ENCODE results near the gene FAM186B. TPM values are rescaled to one million over a fixed set of nuclear protein-coding genes. Genes with fewer than 3 reads are reported as not detected.

Gene FAM186B
- polyA plus RNA-seq, 1 of the 3 experiments (the other 2 are of a cell fraction): 0.16 TPM

DNA sequence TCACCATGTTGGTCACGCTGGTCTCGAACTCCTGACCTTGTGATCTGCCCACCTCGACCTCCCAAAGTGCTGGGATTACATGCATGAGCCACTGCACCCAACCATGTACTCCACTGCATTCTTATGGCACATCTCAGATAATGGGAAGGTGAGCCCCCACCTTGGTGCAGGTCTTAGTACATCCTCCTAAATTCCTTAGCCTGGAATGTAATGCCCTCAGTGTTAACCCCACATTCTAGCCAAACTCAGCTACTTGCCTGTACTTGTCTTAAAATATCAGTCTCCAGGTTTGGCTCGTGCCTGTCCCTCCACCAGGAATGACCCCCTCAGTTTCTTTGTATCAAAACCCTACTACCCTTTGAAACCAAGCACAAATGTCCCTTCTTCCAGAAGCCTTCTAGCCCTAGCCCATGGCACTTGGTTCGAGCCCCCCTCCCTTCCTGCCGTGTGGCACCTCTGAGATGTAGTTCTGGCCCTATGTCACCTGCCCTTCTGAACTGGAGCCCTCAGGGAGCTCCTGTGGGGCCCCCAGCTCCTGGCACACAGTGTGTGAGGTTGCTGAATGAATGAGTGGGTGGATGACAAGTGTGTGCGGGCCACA lies 58.2 kb downstream of the FAM186B start:
- no peak overlapping the region for H3K9ac ChIP-seq
- POLR2A ChIA-PET: interaction anchor here (1.0 kb wide), 1 partner anchor 16 kb away, joined by 3 read pairs; no protein-coding TSS in a partner anchor
- H2AFZ ChIP-seq (ENCODE audit: low read depth): no peak overlapping the region
- 61% methylated on average over 7 of the region's 7 CpGs for WGBS (ENCODE audit: low lambda C conversion rate)
- H3F3A ChIP-seq (replicated peaks; ENCODE audit: insufficient read depth): no peaks in the 10 kb centered on the region
- H3K9me3 ChIP-seq: no peaks in the 10 kb centered on the region
- DNase-seq: peak; percentile 13
- no peaks in the 10 kb centered on the region for H3K79me2 ChIP-seq (ENCODE audit: insufficient read depth)
- H3K4me3 ChIP-seq (ENCODE audit: low read depth in 2 of 2, low read length in 1 of 2): no peak overlapping the region
- no peaks in the 10 kb centered on the region for H3K36me3 ChIP-seq (replicated peaks in 1 of 2; ENCODE audit: control insufficient read depth in 1 of 2, insufficient read depth in 2 of 2, low read length in 1 of 2)
- H3K27ac ChIP-seq (ENCODE audit: low read depth in 2 of 2, low read length in 1 of 2): no peak overlapping the region
- TF ChIP-seq, protein P1, sequence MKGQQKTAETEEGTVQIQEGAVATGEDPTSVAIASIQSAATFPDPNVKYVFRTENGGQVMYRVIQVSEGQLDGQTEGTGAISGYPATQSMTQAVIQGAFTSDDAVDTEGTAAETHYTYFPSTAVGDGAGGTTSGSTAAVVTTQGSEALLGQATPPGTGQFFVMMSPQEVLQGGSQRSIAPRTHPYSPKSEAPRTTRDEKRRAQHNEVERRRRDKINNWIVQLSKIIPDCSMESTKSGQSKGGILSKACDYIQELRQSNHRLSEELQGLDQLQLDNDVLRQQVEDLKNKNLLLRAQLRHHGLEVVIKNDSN (IDR thresholded peaks at IDR 0.05; ENCODE audit: borderline replicate concordance, low read depth): no peak
- TF ChIP-seq NRF1 (IDR thresholded peaks at IDR 0.05; ENCODE audit: low read depth, low read length): no peak
- TF ChIP-seq PBX3 (IDR thresholded peaks at IDR 0.05): no peak
- no peak for TF ChIP-seq CHD2 (IDR thresholded peaks at IDR 0.05; ENCODE audit: low read length, partially characterized antibody)
- TF ChIP-seq SMC3 (IDR thresholded peaks at IDR 0.05; ENCODE audit: low read depth, low read length): no peak
- no peak for TF ChIP-seq MXI1 (IDR thresholded peaks at IDR 0.05; ENCODE audit: low read depth, low read length)
- TF ChIP-seq RAD21 (IDR thresholded peaks at IDR 0.05; ENCODE audit: low read length): no peak
- H3K4me1 ChIP-seq (ENCODE audit: control insufficient read depth in 1 of 2, insufficient read depth in 2 of 2, low read depth in 1 of 2, low read length in 1 of 2): no peaks in the 10 kb centered on the region; a peak in 1 of 4 replicates
- CTCF ChIA-PET: interaction anchor here (1.6 kb wide), 1 partner anchor 15 kb away, joined by 4 read pairs; no protein-coding TSS in a partner anchor
- H3K4me2 ChIP-seq: no peak overlapping the region
- H3K27me3 ChIP-seq (ENCODE audit: insufficient read depth): no peaks in the 10 kb centered on the region
- no peaks in the 10 kb centered on the region for H4K20me1 ChIP-seq (ENCODE audit: insufficient read depth)
- no peaks in the 10 kb centered on the region for H3K9me2 ChIP-seq

DNA sequence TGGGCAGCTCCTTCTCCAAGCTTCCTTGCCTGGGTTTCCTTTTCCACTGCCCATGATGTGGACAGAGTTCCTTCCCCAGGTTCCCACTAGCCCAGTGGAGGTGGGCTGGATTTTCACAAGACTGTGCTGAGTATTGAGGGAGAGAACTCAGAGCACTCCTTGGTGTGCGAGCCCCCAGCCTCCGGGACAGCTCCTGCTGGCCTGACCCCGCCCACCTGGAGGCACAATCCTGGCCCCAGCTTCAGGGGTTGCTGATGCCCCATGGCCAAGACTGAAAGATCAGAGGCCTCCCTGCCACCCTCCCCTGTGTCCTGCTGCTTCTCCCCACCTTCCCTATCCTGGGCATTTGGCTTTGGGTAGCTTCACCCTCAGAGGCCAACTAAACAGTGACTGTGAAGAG lies 59.0 kb downstream of the FAM186B start:
- H3K9me3 ChIP-seq: no peaks in the 10 kb centered on the region
- WGBS (ENCODE audit: low lambda C conversion rate): 92% methylated on average over 2 of the region's 3 CpGs
- ChIA-PET POLR2A (no interaction called here), CTCF (interaction anchor here (1.4 to 1.7 kb wide), 3 partner anchors 11 to 34 kb away, joined by 3 to 6 read pairs (median 4); no protein-coding TSS in a partner anchor)
- no peaks in the 10 kb centered on the region for H3F3A ChIP-seq (replicated peaks; ENCODE audit: insufficient read depth)
- DNase-seq: peak; percentile 21
- no peaks in the 10 kb centered on the region for H3K9me2 ChIP-seq
- H3K27me3 ChIP-seq (ENCODE audit: insufficient read depth): no peaks in the 10 kb centered on the region
- no peaks in the 10 kb centered on the region; a peak in 1 of 4 replicates for H3K4me1 ChIP-seq (ENCODE audit: control insufficient read depth in 1 of 2, insufficient read depth in 2 of 2, low read depth in 1 of 2, low read length in 1 of 2)
- H2AFZ ChIP-seq (ENCODE audit: low read depth): no peak overlapping the region
- H4K20me1 ChIP-seq (ENCODE audit: insufficient read depth): no peaks in the 10 kb centered on the region
- no peak for TF ChIP-seq GABPA (IDR thresholded peaks at IDR 0.05; ENCODE audit: low read depth)
- no peak for TF ChIP-seq JUND (IDR thresholded peaks at IDR 0.05)
- no peak for TF ChIP-seq ELF1 (IDR thresholded peaks at IDR 0.05)
- no peak for TF ChIP-seq NFIC (IDR thresholded peaks at IDR 0.05; ENCODE audit: borderline replicate concordance)
- no peak for TF ChIP-seq GATA2 (CRISPR knock-in tag; IDR thresholded peaks at IDR 0.05)
- no peak for TF ChIP-seq USF2 (IDR thresholded peaks at IDR 0.05; ENCODE audit: borderline replicate concordance, low read depth, low read length)
- no peak for TF ChIP-seq RXRA (IDR thresholded peaks at IDR 0.05; ENCODE audit: borderline replicate concordance, low read depth)
- no peak for TF ChIP-seq RCOR1 (IDR thresholded peaks at IDR 0.05; ENCODE audit: low read length)
- no peak for TF ChIP-seq SIN3A (IDR thresholded peaks at IDR 0.05; ENCODE audit: borderline replicate concordance, low read depth, low read length)
- TF ChIP-seq PBX3 (IDR thresholded peaks at IDR 0.05): no peak
- no peak for TF ChIP-seq FOSL2 (IDR thresholded peaks at IDR 0.05; ENCODE audit: borderline replicate concordance, low read depth)
- no peak for TF ChIP-seq CTCF (IDR thresholded peaks at IDR 0.05)
- no peak for TF ChIP-seq FOXM1 (IDR thresholded peaks at IDR 0.05; ENCODE audit: low read depth)
- no peak for TF ChIP-seq SMC3 (IDR thresholded peaks at IDR 0.05; ENCODE audit: low read depth, low read length)
- no peak for TF ChIP-seq TAF1 (IDR thresholded peaks at IDR 0.05; ENCODE audit: borderline replicate concordance, low read depth, low read length)
- H3K36me3 ChIP-seq (replicated peaks in 1 of 2; ENCODE audit: control insufficient read depth in 1 of 2, insufficient read depth in 2 of 2, low read length in 1 of 2): no peaks in the 10 kb centered on the region
- no peak overlapping the region for H3K27ac ChIP-seq (ENCODE audit: low read depth in 2 of 2, low read length in 1 of 2)
- no peak overlapping the region for H3K9ac ChIP-seq
- no peak overlapping the region for H3K4me3 ChIP-seq (ENCODE audit: low read depth in 2 of 2, low read length in 1 of 2)
- H3K4me2 ChIP-seq: no peak overlapping the region
- no peaks in the 10 kb centered on the region for H3K79me2 ChIP-seq (ENCODE audit: insufficient read depth)
